GM12878 (cell line): ENCODE data around the gene TADA3. TPM values are rescaled to one million over a fixed set of nuclear protein-coding genes. Genes with fewer than 3 reads are reported as not detected.

Source experiments
- ATAC-seq: fragments of 200-7000 bp; cut with Tn5 transposase; 3 replicates; pipeline ENCODE4 v1.9.1; 2020; ENCODE audit warnings: mild to moderate bottlenecking, moderate library complexity
- BruUV-seq: library from RNA; stranded (reverse); fragments of 400-500 nt; replicated peaks from 2 replicates; lab custom pipeline; 2021; lab: Mats Ljungman, UMichigan
- CTCF ChIA-PET: fragments of 300-600 bp; sonication (Branson Sonifier 250); formaldehyde crosslinking; extraction: SDS; loops from one replicate; lab custom pipeline; 2021; ENCODE audit warnings: inconsistent platforms; lab: Yijun Ruan, JAX
- POLR2A ChIA-PET: fragments of 350-600 bp; formaldehyde crosslinking; extraction: SDS; loops from one replicate; lab custom pipeline; 2021; ENCODE audit warnings: inconsistent platforms; lab: Charles Lee
- RAD21 ChIA-PET: fragments of 300-600 bp; sonication (Branson Sonifier 250); formaldehyde crosslinking; loops from one replicate; lab custom pipeline; 2023; ENCODE audit warnings: antibody characterized with exemption; ENCODE audit not compliant: unreplicated experiment; lab: Charles Lee
- SMC1A ChIA-PET: fragments of 300-600 bp; sonication (Branson Sonifier 250); formaldehyde crosslinking; loops from one replicate; lab custom pipeline; 2023; ENCODE audit not compliant: unreplicated experiment, uncharacterized antibody; lab: Charles Lee
- DNase-seq: peaks from one replicate; pipeline ENCODE4 v3.0.0-alpha.2; 2011; ENCODE audit warnings: low read depth, low spot score
- FAIRE-seq: peaks from 3 replicates; lab custom pipeline; 2011; peaks lifted over from hg19 to GRCh38; lab: Jason Lieb, UNC
- H2AFZ ChIP-seq: 2 replicates; pipeline ENCODE4 v1.6.0; 2011; ENCODE audit warnings: low read depth, low read length, control low read depth; ENCODE audit not compliant: control insufficient read depth
- H3K27ac ChIP-seq: 2 replicates; pipeline ENCODE4 v1.5.1; 2011; ENCODE audit warnings: control low read depth; ENCODE audit not compliant: control insufficient read depth, insufficient read depth
- H3K27me3 ChIP-seq, 2 experiments: replicated peaks in 1 of 2; 2 replicates each; pipeline versions ENCODE4 v1.6.0 to v1.6.1; 2011; ENCODE audit warnings: low read length in 1 of 2; ENCODE audit not compliant: control insufficient read depth in 2 of 2, insufficient read depth in 2 of 2
- H3K36me3 ChIP-seq, 2 experiments: 2 replicates each; pipeline ENCODE4 v1.5.1; 2011; ENCODE audit warnings: low read length in 1 of 2; ENCODE audit not compliant: control insufficient read depth in 2 of 2, insufficient read depth in 2 of 2
- H3K4me1 ChIP-seq: 2 replicates; pipeline ENCODE4 v1.6.1; 2011; ENCODE audit warnings: mild to moderate bottlenecking, low read length, moderate library complexity, mixed read lengths; ENCODE audit not compliant: control insufficient read depth, insufficient read depth
- H3K4me2 ChIP-seq: 2 replicates; pipeline ENCODE4 v1.6.0; 2011; ENCODE audit warnings: control low read depth; ENCODE audit not compliant: control insufficient read depth, insufficient read depth
- H3K4me3 ChIP-seq: fragments of 200-600 bp; sonication (generic); 2 replicates; pipeline ENCODE4 v1.5.1; 2016
- H3K79me2 ChIP-seq: 2 replicates; pipeline ENCODE4 v1.6.0; 2011; ENCODE audit warnings: low read length; ENCODE audit not compliant: control insufficient read depth, insufficient read depth
- H3K9ac ChIP-seq: 2 replicates; pipeline ENCODE4 v1.8.0; 2011; ENCODE audit warnings: low read length, control low read depth, mixed read lengths; ENCODE audit not compliant: control insufficient read depth, insufficient read depth
- H3K9me3 ChIP-seq: replicated peaks from 3 replicates; pipeline ENCODE4 v1.5.1; 2011; ENCODE audit warnings: mild to moderate bottlenecking, low read length; ENCODE audit not compliant: control insufficient read depth, insufficient read depth
- H4K20me1 ChIP-seq: 2 replicates; pipeline ENCODE4 v1.6.0; 2011; ENCODE audit not compliant: control insufficient read depth, insufficient read depth
- BHLHE40 ChIP-seq, 2 experiments: fragments of 450-650 bp in 1 of 2; IDR thresholded peaks; 2 replicates each; pipeline ENCODE4 v1.6.1; 2011 to 2017; ENCODE audit warnings: low read depth in 2 of 2, borderline replicate concordance in 1 of 2, improper control_type of control experiment in 1 of 2, low read length in 1 of 2, mild to moderate bottlenecking in 1 of 2
- DPF2 ChIP-seq: fragments of 450-650 bp; IDR thresholded peaks from 2 replicates; pipeline ENCODE4 v1.6.1; 2017; ENCODE audit warnings: mild to moderate bottlenecking
- GATAD2B ChIP-seq: fragments of 450-650 bp; conservative IDR thresholded peaks from 2 replicates; pipeline ENCODE4 v1.6.1; 2017; ENCODE audit warnings: low read depth, mild to moderate bottlenecking, moderate library complexity
- HDGF ChIP-seq: fragments of 450-650 bp; IDR thresholded peaks from 2 replicates; pipeline ENCODE4 v1.6.1; 2016; ENCODE audit warnings: antibody characterized with exemption
- KDM1A ChIP-seq: fragments of 200-600 bp; sonication (generic); IDR thresholded peaks from 2 replicates; pipeline ENCODE4 v1.6.1; 2016; ENCODE audit warnings: borderline replicate concordance
- MXI1 ChIP-seq: fragments of 150-350 bp; IDR thresholded peaks from 2 replicates; pipeline ENCODE4 v1.6.1; 2011; ENCODE audit warnings: low read depth, mild to moderate bottlenecking, inconsistent platforms, low read length, improper control_type of control experiment
- NRF1 ChIP-seq: conservative IDR thresholded peaks from 2 replicates; pipeline ENCODE4 v1.6.1; 2011; ENCODE audit warnings: mild to moderate bottlenecking, low read depth, low read length, improper control_type of control experiment
- POLR2A ChIP-seq: IDR thresholded peaks from 2 replicates; pipeline ENCODE4 v1.6.1; 2011; ENCODE audit warnings: low read depth, mild to moderate bottlenecking, low read length
- RB1 ChIP-seq: fragments of 450-650 bp; formaldehyde crosslinking; IDR thresholded peaks from 2 replicates; pipeline ENCODE4 v1.6.1; 2017; ENCODE audit warnings: mild to moderate bottlenecking, borderline replicate concordance
- RUNX3 ChIP-seq: IDR thresholded peaks from 2 replicates; pipeline ENCODE4 v1.6.1; 2012; ENCODE audit warnings: low read length, inconsistent platforms
- SMAD5 ChIP-seq: IDR thresholded peaks from 2 replicates; pipeline ENCODE4 v1.6.1; 2016; ENCODE audit warnings: antibody characterized with exemption, low read depth
- ZNF207 ChIP-seq: fragments of 450-650 bp; IDR thresholded peaks from 2 replicates; pipeline ENCODE4 v1.6.1; 2014; ENCODE audit warnings: antibody characterized with exemption, mild to moderate bottlenecking, borderline replicate concordance
- WGBS: methylation state at CpG from one replicate; pipeline ENCODE4 v1.1.6; 2016; ENCODE audit warnings: low lambda C conversion rate; ENCODE audit not compliant: insufficient replicate concordance, insufficient coverage; ENCODE audit errors: missing lambda C conversion rate; 5-methylcytosine and 5-hydroxymethylcytosine counted together
- in situ Hi-C: fragments of 300-500 bp; cut with MboI; formaldehyde crosslinking; loops from 9 replicates; pipeline ENCODE4 v1.14.3; 2018; ENCODE audit warnings: mixed read lengths
- intact Hi-C: fragments of 100-400 bp; cut with micrococcal nuclease; formaldehyde crosslinking; loops from one replicate; pipeline ENCODE4 v1.14.2; 2022; ENCODE audit not compliant: unreplicated experiment
- polyA plus RNA-seq, 11 experiments: library from polyadenylated mRNA; depleted of rRNA in 4 of 11; unstranded in 6 of 11; stranded (reverse) in 5 of 11; fragments of >200 nt; fragmentation: Nextera tagmentation in 4 of 11; fragmentation: Illumina TruSeq in 1 of 11; extraction: Ambion mirVana in 4 of 11; extraction: Trizol in 1 of 11; gene quantifications; 1 replicate in 1 of 11; 2 replicates in 10 of 11; pipeline versions ENCODE4 v1.2.1 to v1.2.3, GENCODE V29; 2011 to 2016; ENCODE audit warnings: inconsistent platforms in 2 of 11, missing spikeins in 2 of 11, low read depth in 1 of 11
- total RNA-seq, 4 experiments: library from RNA; depleted of rRNA in 3 of 4; stranded (reverse); fragments of >200 nt in 3 of 4; fragmentation: Illumina TruSeq in 1 of 4; extraction: Trizol in 1 of 4; gene quantifications; 2 replicates each; pipeline versions ENCODE4 v1.2.1 to v1.2.3, GENCODE V29; 2013 to 2021
- TF ChIP-seq, protein P1 (sequence below): IDR thresholded peaks from 2 replicates; pipeline ENCODE4 v1.6.1; 2011; ENCODE audit warnings: low read depth, mild to moderate bottlenecking, low read length, moderate library complexity, borderline replicate concordance; ENCODE audit errors: extremely low read depth

The TADA3 gene
- total and polyA plus RNA-seq, 10 of the 15 experiments (the other 5 are each of a cell fraction or from before 2014, with no cell fraction given) = 2.6 to 71.2 (median 51.0) TPM

DNA sequence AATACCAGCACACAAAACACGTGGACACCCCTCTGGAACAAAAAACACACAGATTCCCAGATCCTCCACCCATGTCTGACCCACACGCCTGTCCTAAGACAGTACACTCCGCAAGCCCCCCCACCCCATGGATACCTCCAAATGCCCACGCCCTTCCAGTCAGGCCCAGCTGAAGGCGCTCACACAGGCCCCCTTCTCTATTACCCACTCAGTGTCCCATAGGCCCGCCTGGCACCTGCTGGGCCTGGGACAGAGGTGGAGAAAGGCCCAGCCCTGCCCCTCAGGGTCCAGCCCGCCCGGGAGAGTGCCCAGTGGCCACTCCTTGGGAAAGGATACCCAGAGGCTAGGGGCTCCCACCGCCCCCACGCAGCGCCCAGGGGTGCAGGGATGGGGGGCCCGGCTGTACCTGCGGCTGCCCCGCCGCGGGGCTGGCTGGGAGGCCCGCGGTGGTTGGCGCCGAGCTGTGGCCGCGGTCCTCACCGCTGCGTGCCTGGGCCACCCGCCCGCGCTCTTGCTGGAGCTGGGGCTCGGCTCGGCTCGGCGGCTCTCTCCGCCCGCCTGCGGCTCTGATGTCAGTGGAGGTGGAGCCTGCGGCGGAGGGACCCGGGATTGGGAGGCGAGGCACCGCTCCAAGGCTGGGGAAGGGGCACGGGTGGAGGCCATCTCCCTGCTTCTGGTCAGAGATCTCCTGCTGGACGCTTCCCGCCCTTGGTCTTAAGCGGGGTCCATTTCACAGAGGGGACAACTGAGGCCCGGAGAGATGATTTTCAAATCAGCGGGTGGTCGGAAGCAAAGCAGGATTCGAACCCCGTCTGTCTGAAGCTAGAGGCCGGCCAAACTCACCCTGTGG, 22.6 kb downstream of the TADA3 start, which contains the start of gene CAMK1:
Gene CAMK1 (minus strand): TSS at position 522 of the 850 bp plus-strand sequence. CDS start 2,198 bp downstream, outside the sequence.
- no peaks in the 10 kb centered on the region for H3K79me2 ChIP-seq
- FAIRE-seq (no peak), DNase-seq (no peak), ATAC-seq (peak; percentile 89)
- peaks cover 0 to 2% of the 10 kb centered on the region in 2 experiments; a peak in 3 of 4 replicates for H3K27me3 ChIP-seq
- TF ChIP-seq GATAD2B (0 out of 2 replicates have a peak, but pooled peaks have one; percentile 36), POLR2A (0 out of 2 replicates have a peak, but pooled peaks have one; percentile 38), DPF2 (0 out of 2 replicates have a peak, but pooled peaks have one; percentile 28), SMAD5 (no peak), MXI1 (no peak), HDGF (no peak), RUNX3 (no peak), KDM1A (no peak), RB1 (0 out of 2 replicates have a peak, but pooled peaks have one; percentile 41), NRF1 (no peak), BHLHE40 (IDR thresholded peaks at IDR 0.05; ENCODE audit: borderline replicate concordance in 1 of 2, low read depth in 2 of 2, low read length in 1 of 2) (peak in 1 of 2 experiments; percentile 48; a peak in 1 of 4 replicates), ZNF207 (no peak)
- TF ChIP-seq, protein P1, sequence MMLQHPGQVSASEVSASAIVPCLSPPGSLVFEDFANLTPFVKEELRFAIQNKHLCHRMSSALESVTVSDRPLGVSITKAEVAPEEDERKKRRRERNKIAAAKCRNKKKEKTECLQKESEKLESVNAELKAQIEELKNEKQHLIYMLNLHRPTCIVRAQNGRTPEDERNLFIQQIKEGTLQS = no peak
- peak within 1 kb of the TSS; percentile 1; the same call in 1 of the 2 replicates for H3K4me3 ChIP-seq
- in situ Hi-C loops = no loop called here
- intact Hi-C loops = no loop called here
- H3K36me3 ChIP-seq = no peaks in the 10 kb centered on the region
- peak within 1 kb of the TSS; percentile 68 for H3K4me2 ChIP-seq
- H3K27ac ChIP-seq = no peak within 1 kb of the TSS
- peak within 1 kb of the TSS; percentile 8; the same call in 1 of the 2 replicates for H3K9ac ChIP-seq
- ChIA-PET CTCF (no interaction called here), SMC1A (interaction anchor here (0.9 to 1.0 kb wide), 2 partner anchors 16 to 23 kb away, joined by 3 read pairs; partner anchors contain the start of genes ARPC4 and TADA3), POLR2A (interaction anchor here (1.1 kb wide), 1 partner anchor 14 kb away, joined by 5 read pairs; no protein-coding TSS in a partner anchor), RAD21 (interaction anchor here (1.0 to 1.2 kb wide), 2 partner anchors 11 to 30 kb away, joined by 3 read pairs; no protein-coding TSS in a partner anchor)
- no peaks in the 10 kb centered on the region for H4K20me1 ChIP-seq
- peak within 1 kb of the TSS; percentile 72 for H2AFZ ChIP-seq
- no peaks in the 10 kb centered on the region for H3K9me3 ChIP-seq
- H3K4me1 ChIP-seq = no peaks in the 10 kb centered on the region; the same call in 1 of the 2 replicates
- 6% methylated on average over 49 of the region's 49 CpGs for WGBS
- no TSS peak for BruUV-seq
